A673 (cell line): ENCODE measurements around the gene RNF115. TPM values are rescaled to one million over a fixed set of nuclear protein-coding genes. Genes with fewer than 3 reads are reported as not detected.

ENCODE experiments used
- BruUV-seq: library from RNA; stranded (reverse); fragments of 400-500 nt; replicated peaks from 2 replicates; lab custom pipeline; 2021; lab: Mats Ljungman, UMichigan
- CTCF ChIA-PET: fragments of 300-600 bp; sonication (Branson Sonifier 250); formaldehyde crosslinking; loops from one replicate; lab custom pipeline; 2022; ENCODE audit warnings: antibody characterized with exemption; lab: Charles Lee
- POLR2A ChIA-PET: fragments of 300-600 bp; sonication (Branson Sonifier 250); formaldehyde crosslinking; loops from one replicate; lab custom pipeline; 2022; ENCODE audit warnings: antibody characterized with exemption; ENCODE audit not compliant: low non-redundant PET; lab: Charles Lee
- DNase-seq: peaks from one replicate; pipeline ENCODE4 v3.0.0-alpha.2; 2015; ENCODE audit warnings: low spot score
- H3K27ac ChIP-seq: fragments of 200-600 bp; sonication (generic); 2 replicates; pipeline ENCODE4 v1.5.1; 2016; ENCODE audit warnings: mixed run types, low read depth, mild to moderate bottlenecking, mixed read lengths, antibody characterized with exemption, low read length; ENCODE audit not compliant: poor library complexity, severe bottlenecking
- H3K27me3 ChIP-seq: fragments of 200-600 bp; sonication (generic); replicated peaks from 2 replicates; pipeline ENCODE4 v1.6.1; 2017; ENCODE audit warnings: mixed run types, low read depth, mild to moderate bottlenecking, mixed read lengths, antibody characterized with exemption, low read length; ENCODE audit not compliant: insufficient read depth, poor library complexity
- H3K36me3 ChIP-seq: fragments of 200-600 bp; sonication (generic); 2 replicates; pipeline ENCODE4 v1.6.1; 2016; ENCODE audit warnings: mixed run types, mild to moderate bottlenecking, mixed read lengths, antibody characterized with exemption, low read length; ENCODE audit not compliant: insufficient read depth, poor library complexity, severe bottlenecking
- H3K4me1 ChIP-seq: fragments of 200-600 bp; sonication (generic); 2 replicates; pipeline ENCODE4 v1.6.1; 2017; ENCODE audit warnings: mixed run types, mild to moderate bottlenecking, mixed read lengths, antibody characterized with exemption, low read length; ENCODE audit not compliant: insufficient read depth, poor library complexity, severe bottlenecking
- H3K4me3 ChIP-seq: fragments of 200-600 bp; sonication (generic); 2 replicates; pipeline ENCODE4 v1.5.1; 2016; ENCODE audit warnings: low read depth, mixed run types, mild to moderate bottlenecking, mixed read lengths, low read length; ENCODE audit not compliant: poor library complexity, severe bottlenecking
- H3K9me3 ChIP-seq: fragments of 200-600 bp; sonication (generic); 2 replicates; pipeline ENCODE4 v1.6.1; 2016; ENCODE audit warnings: mixed run types, low read depth, mild to moderate bottlenecking, mixed read lengths, antibody characterized with exemption, low read length; ENCODE audit not compliant: poor library complexity, severe bottlenecking
- CTCF ChIP-seq: fragments of 300-800, 200-600 bp; sonication (generic); conservative IDR thresholded peaks from 2 replicates; pipeline ENCODE4 v1.5.1; 2017; ENCODE audit warnings: low read depth, mild to moderate bottlenecking, antibody characterized with exemption, low read length, moderate library complexity, mixed read lengths
- EZH2 ChIP-seq: fragments of 200-600 bp; sonication (generic); IDR thresholded peaks from 2 replicates; pipeline ENCODE4 v1.6.1; 2017; ENCODE audit warnings: borderline replicate concordance, low read depth, mild to moderate bottlenecking, mixed read lengths, antibody characterized with exemption, low read length; ENCODE audit not compliant: poor library complexity, severe bottlenecking
- intact Hi-C: fragments of 100-400 bp; cut with micrococcal nuclease; formaldehyde crosslinking; loops from one replicate; pipeline ENCODE4 v1.10.0; 2022; ENCODE audit not compliant: unreplicated experiment
- microRNA-seq: library from miRNA; unstranded; fragments of <30 nt; microRNA quantifications from one replicate; pipeline ENCODE4 v1.2.0, GENCODE V29; 2021
- total RNA-seq: library from RNA; stranded (reverse); gene quantifications from 2 replicates; pipeline ENCODE4 v1.2.3, GENCODE V29; 2021

The RNF115 gene
- total RNA-seq, 1 experiment from 2014 or later: 18.0 TPM

DNA sequence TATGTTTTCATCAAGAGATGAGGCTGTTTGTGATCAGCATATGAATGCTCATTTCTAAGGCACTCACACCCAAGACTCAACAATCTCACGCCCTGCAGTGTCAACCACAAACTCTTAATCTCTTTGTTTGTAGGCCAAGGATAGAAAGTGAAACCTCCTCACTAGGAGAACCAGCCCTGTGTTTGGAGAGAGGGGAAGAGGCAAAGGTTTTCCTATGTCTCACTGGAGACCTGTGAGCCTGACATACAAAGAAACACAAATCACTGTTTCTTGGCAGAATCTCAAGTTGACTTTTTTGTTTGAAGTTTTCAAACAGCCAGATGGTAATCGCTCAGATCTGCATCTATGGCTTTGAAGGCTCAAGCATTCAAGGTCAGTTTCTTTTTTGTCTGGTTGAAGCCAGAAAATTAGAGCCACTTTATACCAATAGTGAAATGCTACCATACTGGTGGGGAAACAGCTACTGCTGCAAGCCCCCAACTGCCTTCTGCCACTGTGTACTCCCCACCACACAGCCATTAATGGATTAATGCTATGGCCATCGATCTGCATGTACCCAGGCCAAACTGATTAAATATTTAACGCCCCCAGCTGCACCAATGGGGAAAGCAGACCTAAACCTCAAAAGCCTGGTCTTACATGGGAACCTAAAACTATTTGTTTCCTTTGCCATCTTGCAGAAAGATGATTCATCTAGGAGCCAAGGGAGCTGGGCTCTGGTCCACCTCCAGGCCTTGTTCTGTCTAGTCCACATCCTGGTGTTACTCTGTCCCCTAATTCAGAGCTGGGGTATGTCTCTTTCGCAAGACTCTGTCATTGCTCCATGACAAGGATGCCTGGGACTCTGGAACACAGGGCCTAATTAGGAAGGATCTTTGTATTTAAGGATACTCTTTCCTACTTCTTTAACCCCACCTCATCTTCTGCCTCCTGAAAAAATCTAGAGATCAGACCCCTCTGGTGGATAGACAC lies 133.0 kb downstream of the RNF115 start:
- ChIA-PET POLR2A (no interaction called here), CTCF (no interaction called here)
- Histone ChIP-seq H3K27ac (no peak overlapping the region), H3K9me3 (no peaks in the 10 kb centered on the region), H3K36me3 (no peaks in the 10 kb centered on the region), H3K4me3 (no peak overlapping the region), H3K4me1 (no peaks in the 10 kb centered on the region), H3K27me3 (no peaks in the 10 kb centered on the region)
- DNase-seq: peak; percentile 13
- BruUV-seq: no TSS peak
- intact Hi-C loops: no loop called here
- TF ChIP-seq CTCF: no peak
- no peak for TF ChIP-seq EZH2

- Histone ChIP-seq H3K4me3 (no peak overlapping the region), H3K27ac (no peak overlapping the region), H3K27me3 (no peaks in the 10 kb centered on the region), H3K4me1 (no peaks in the 10 kb centered on the region), H3K9me3 (no peaks in the 10 kb centered on the region), H3K36me3 (no peaks in the 10 kb centered on the region)
- intact Hi-C loops: no loop called here
- ChIA-PET POLR2A (no interaction called here), CTCF (no interaction called here)
- DNase-seq: no peak
- TF ChIP-seq CTCF: no peak
- TF ChIP-seq EZH2: no peak
- no TSS peak for BruUV-seq
These were observed 134.0 kb downstream of the RNF115 start for GRCh38 chr1:145689922-145690321.

GRCh38 chr1:145688924-145689323 lies 135.0 kb downstream of the RNF115 start:
- no peak for DNase-seq
- POLR2A ChIA-PET: no interaction called here
- TF ChIP-seq CTCF: no peak
- no peak for TF ChIP-seq EZH2
- H3K4me1 ChIP-seq: no peaks in the 10 kb centered on the region
- intact Hi-C loops: no loop called here
- no TSS peak for BruUV-seq
- no peak overlapping the region for H3K27ac ChIP-seq
- no peak overlapping the region for H3K4me3 ChIP-seq
- H3K36me3 ChIP-seq: no peaks in the 10 kb centered on the region
- CTCF ChIA-PET: no interaction called here
- H3K27me3 ChIP-seq: no peaks in the 10 kb centered on the region
- H3K9me3 ChIP-seq: no peaks in the 10 kb centered on the region

Small RNAs within 50 kb of the gene (microRNA-seq; reads per million reads assigned to microRNA genes)
- gene MIR6736: 2.2 reads per million

Other genes with a start within 250 kb of the RNF115 start
- gene GPR89A, start 216.1 kb downstream of the RNF115 start, total RNA-seq: 31.3 and 32.4 TPM in 2 replicates
- 0.39 and 0.52 TPM in 2 replicates for gene PDZK1, start 116.7 kb downstream of the RNF115 start, total RNA-seq
- gene CD160, start 104.6 kb downstream of the RNF115 start, total RNA-seq: not detected in 2 replicates
- 49.6 and 50.3 TPM in 2 replicates for gene POLR3C, start 105 bp upstream of the RNF115 start, total RNA-seq
- 3.4 and 6.6 TPM in 2 replicates for gene NUDT17, start 21.5 kb upstream of the RNF115 start, total RNA-seq
- gene PIAS3, start 35.0 kb upstream of the RNF115 start, total RNA-seq: 41.8 and 47.0 TPM in 2 replicates
- gene ANKRD35, start 61.8 kb upstream of the RNF115 start, total RNA-seq: not detected in 2 replicates
- 1.1 and 1.2 TPM in 2 replicates for gene ITGA10, start 86.0 kb upstream of the RNF115 start, total RNA-seq
- gene PEX11B, start 94.6 kb upstream of the RNF115 start, total RNA-seq: 22.1 and 22.4 TPM in 2 replicates
- gene RBM8A, start 103.4 kb upstream of the RNF115 start, total RNA-seq: 255 and 276 TPM in 2 replicates
- 39.6 and 40.1 TPM in 2 replicates for gene LIX1L, start 133.9 kb upstream of the RNF115 start, total RNA-seq
- 1.6 and 2.2 TPM in 2 replicates for gene ANKRD34A, start 140.5 kb upstream of the RNF115 start, total RNA-seq
- gene POLR3GL, start 140.6 kb upstream of the RNF115 start, total RNA-seq: 8.5 and 11.6 TPM in 2 replicates
- gene TXNIP, start 172.5 kb upstream of the RNF115 start, total RNA-seq: 27.3 and 36.4 TPM in 2 replicates
- 0.24 and 0.31 TPM in 2 replicates for gene HJV, start 197.6 kb upstream of the RNF115 start, total RNA-seq